Measurements from ENCODE around the gene PPP6R3.

The PPP6R3 gene

DNA sequence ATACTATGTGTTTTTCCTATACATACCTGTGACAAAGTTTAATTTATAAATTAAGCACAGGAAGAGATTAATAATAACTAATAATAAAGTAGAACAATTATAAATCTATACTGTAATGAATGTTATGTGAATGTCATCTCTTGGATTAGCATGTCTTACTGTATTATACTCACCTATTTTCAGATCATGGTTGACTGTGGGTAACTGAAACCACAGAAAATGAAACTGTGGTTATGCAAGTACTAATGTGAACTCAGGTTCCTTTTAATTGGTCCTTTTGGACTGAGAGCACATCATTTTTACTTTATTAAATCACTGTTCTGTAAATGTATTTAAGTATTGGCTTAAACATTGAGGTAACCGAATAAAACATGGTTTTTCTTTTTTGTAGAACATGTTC is 108.8 kb downstream of the PPP6R3 start:
- no peak for DNase-seq

DNA sequence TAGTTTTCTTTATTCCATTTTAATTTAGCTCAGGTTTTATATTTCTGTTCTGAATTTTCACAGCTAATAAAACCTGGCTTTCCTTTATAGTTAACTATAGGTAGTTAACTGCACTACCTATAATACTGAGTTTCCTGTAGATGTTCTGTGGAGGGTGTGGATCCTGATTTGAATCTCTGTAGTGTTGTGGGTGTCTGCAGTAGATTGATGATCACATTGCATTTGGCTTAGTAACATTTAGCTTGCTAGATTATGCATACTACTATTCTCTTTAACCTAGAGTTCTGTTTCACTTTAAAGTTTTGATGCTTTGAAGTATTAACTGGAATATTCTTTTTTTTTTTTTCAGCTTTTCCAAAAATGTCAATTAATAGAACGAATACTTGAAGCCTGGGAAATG is 110.1 kb downstream of the PPP6R3 start:
- DNase-seq: no peak

DNA sequence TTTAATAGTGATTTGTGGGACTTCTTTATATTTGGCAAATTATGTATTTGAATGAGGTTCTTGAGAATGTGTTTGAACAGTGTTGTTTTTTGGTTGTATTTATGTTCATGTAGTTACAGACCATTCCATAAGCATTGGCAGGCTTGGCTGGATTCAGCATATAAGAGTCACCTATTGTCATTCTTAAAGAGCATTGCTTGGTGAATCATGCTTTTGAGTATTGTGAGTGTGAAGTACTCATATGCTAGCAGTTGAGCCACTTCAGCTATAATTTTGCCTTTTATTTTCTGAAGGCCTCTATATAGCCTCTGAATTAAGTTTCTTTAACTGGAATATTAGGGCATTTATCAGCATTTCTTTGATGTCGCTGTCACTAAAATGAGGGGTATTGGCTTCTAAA is 113.8 kb downstream of the PPP6R3 start:
- no peak for DNase-seq

DNA sequence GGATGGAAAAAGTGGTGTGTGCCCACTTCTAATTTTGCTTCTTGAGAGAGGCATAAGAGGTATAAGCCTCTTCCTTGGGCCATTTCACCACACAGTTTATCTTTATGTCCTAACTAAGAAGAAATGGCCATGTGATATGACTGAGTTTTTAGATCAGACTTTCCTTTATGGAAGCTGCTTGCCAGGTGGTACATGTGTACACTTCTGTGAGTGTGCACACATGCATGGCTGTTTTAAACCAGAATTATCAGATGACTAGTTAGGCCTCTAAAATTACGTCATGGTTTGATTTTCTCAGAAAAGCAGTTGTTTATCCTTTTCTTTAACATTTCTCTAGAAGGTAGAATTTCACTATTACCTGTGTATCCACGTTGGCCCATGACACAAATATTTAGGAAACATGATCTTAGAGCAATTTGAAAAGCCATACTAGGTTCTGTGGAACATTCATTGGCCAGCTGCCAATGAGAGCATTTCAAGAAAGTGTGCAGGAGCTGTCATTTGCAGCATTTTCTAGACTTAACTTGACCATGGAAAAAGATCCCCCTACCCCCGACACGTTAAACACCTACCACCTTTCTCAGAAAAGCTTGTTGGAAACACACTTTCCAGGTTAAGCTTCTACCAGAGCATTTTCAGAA is 114.6 kb downstream of the PPP6R3 start:
- DNase-seq: no peak

DNA sequence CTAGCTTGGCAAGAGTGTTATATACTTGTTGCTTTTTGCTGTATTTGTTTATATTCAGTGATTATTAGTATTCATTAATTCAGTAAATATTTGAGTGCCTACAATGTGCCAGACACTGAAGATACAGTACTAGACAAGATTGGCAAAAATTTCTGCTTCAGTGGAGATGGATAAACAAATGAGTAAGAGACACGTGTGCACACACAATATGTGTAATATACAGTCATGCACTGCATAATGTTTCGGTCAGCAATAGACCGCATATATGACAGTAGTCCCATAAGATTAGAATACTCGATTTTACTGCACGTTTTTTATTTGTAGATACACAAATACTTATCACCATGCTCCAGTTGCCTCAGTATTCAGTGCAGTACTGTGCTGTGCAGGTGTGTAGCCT is 118.9 kb downstream of the PPP6R3 start:
- no peak for DNase-seq

DNA sequence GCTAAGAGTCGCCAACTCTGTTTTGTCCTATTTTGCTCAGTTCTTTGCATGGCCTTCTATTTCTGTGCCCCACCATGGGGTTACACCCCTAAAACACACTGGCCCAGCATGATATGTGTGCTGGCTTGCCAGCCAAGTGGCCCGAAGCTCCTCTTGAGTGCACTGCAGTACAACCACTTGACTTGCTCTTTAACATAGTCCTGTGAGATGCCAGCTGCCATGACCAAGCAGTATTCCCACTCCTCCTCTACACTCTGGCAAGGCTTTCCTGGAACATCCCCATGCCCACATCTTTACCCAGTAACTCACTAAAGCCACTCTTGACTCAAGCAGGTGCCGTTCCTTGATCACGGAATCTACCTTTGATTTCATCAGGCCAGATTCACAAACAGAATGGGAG is 120.9 kb downstream of the PPP6R3 start:
- no peak for DNase-seq

DNA sequence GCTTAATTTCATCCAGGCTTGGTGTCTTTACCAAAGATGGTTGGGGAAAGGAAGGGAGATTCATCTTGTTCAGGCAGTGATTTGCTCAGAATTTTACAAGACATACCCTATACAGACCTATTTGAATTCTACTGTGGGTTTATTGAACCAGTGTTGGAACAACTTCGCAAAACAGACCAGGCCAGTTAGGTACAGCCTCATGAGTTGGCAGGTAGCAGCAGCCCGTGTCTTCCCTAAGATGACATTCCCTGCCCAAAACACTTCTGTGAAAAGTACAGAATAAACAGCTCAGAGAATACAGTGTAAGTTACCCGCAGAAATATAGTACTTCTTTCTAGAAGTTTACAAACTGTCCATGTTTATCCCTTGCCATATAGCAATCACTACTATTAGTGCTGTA is 121.3 kb downstream of the PPP6R3 start:
- DNase-seq: no peak

DNA sequence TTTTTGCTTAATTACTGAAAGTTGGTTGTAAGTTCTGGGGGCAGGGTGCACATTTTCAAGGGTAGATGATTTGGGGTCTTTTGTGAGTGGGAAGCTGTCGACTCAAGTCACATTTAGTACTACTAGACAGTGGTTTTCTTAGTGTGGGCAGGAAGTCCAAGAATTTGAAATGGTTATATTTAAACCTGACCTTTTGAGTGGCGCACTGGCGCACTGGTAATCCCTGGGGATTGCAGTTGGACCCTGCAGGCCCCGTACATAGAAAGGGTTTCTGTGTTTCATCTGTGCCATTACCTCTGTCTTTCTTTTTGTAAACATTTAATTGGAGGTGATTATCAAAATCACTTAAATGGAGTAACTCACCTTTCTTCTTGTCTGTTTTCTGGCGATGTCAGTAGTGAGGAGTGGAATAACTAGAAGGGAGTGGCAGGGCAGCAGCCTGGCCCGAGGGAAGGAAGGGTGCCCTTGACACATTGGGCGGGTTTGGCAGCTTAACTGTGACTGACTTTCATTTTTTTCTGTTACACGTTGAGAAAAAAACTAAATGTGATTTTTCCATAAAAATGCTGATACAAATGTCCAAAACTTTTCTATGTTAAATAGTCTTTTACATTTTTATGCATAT is 122.0 kb downstream of the PPP6R3 start:
- DNase-seq: no peak

DNA sequence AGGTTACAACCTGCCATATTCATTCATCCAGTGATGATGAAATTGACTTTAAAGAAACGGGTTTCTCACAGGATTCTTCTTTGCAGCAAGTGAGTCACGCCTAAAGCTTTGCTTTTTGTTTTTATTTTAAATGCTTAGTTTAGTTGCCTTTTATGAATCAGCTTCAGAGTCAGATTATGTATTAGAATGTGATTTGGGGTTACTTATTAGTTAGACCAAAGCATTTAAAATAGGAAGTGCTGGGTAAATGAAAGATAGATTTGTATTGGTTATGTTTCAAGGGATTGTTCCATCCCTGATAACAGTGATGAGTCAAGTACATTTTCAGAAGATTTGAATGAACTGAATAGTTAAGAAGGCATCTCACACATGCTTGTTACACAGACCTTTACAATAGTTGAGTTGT is 122.5 kb downstream of the PPP6R3 start:
- no peak for DNase-seq

DNA sequence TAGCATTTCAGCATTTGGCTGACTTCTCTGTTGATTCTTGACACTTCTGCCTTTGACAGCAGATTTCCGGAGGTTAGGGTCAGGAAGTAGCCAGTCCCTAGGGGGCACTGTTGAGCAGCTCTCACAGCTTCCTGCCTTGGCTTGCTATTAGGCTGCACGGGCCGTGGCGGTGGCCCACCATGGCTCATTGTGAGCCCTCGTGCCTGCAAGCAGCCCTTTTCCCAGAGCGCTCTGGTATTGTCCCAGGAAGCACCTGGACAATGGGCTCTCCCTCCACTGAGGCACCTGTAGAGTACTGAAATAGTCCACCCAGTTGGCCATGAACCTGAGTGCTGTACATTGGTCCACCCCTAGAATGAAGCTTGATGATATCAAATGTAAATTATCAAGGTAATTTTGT is 123.5 kb downstream of the PPP6R3 start:
- DNase-seq: no peak

DNA sequence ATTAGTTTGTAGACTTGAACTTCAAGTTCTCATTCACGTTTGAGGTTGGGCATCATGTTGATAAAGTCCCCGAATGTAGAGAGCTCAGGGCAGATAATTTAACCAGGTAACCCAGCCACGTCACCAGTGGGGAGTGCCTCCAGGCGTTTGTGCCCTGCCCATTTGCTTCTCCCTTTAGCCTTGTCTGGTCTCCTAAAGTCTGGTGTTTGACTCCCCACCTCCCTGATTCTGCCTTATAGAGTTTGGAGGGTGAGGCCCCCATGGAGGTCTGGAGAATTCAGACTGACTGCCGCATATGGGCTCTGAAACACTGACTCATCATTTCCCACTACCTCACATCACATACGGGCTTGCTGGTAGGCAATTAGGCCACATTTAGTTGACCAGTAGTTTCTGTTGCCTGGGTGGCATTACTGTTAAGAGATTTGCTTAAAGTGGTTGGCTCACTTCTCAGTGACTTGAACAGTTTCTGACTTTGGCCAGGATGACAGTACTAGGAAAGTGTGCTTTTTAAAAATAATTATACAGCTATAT is 124.5 kb downstream of the PPP6R3 start:
- no peak for DNase-seq

DNA sequence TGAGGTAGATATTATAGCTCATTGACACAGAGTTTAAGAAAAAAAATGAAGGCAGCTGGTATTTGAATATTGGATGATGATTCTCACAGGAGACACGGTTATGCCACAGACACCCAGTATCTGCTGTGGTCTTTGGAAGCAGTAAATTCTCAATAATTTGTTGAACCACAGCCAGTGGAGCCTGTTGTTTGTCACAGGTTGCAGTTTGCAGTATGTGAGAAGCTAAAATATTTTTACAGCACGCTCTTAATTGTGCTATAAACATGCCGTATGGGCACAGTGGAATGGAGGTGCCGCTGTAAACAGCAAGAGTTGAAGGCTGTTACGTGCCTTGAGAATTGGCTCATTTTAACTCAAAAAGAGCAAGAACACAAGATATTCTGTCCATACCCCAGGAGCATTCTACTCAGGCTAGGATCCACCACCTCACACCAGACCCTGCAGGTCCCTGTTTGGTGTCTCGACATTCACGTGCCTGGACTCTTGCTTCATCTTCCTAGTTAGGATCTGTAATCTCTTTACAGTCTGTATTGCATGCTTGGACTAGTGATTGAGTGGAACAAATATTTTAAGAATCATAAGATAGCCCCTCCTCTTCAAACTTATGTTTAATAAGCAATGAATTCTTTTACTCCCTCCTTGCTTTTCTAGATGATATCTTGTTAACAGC is 129.1 kb downstream of the PPP6R3 start:
- DNase-seq: no peak

DNA sequence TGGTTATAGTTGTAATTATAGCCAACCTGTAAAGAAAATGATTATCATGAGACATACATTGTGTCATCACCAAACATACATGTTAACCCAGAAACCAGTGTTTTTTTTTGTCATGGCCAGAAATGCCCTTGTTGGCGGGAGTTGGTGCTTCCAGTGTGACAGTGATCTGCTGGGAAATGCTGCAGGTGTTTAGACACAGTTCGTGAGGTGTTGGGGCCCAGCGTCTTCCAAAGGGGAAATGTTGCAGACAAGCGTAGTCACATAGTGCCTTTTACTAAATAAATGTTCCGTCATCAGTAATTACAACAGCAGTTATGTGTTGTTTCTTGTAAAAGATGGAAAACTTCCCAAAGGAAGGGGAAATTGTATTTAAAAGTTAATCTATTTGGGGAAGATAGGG is 131.2 kb downstream of the PPP6R3 start:
- no peak for DNase-seq

DNA sequence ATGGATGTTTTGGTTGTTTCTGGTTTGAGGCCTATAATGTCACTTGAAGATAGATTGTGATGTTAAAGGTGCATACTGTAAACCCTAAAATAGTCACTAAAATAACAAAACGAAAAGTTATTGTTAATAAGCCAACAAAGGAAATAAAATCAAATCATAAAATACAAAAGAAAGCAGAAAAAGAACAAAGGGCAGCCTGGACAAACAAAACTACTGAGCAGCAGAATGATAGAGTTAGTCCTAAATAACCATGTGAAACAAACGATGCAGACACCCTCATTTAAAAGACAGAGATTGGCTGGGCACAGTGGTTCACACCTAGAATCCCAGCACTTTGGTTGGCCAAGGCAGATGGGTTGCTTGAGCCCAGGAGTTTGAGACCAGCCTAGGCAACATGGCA is 132.9 kb downstream of the PPP6R3 start:
- no peak for DNase-seq

DNA sequence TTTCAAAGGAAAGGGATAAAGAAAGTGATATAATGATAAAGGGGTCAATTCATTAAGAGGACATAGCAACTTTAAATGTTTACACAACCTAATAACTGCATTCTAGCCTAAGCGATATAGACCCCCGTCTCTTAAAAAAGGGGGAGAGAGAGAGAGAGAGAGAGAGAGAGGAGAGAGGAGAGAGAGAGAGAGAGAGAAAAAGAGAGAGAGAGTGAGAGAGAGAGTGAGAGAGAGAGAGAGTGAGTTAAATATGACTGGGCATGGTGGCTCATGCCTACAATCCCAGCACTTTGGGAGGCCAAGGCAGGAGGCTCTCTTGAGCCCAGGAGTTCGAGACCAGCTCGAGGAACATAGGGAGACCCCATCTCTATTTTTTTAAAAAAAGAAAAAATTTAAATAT is 133.6 kb downstream of the PPP6R3 start:
- no peak for DNase-seq

DNA sequence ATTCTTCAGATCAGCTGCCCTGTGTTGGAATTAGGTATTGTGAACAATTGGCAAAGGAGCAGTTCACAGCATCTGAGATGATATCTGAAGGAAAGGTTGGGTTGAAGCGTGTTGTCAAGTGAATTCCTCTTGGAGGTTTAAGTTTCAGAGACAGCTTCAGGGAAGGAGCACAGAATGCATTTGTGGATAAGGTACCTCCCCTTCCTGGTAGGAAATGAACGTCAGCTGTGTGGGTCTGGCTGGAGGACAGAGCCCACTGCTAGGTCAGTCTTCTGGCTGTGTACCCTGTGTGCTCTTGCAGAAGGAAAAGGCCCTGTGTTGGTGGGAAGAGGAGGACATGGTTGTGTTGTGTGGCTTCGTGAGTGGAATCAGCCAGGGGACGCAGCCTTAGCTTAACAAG is 135.7 kb downstream of the PPP6R3 start:
- DNase-seq: no peak

DNA sequence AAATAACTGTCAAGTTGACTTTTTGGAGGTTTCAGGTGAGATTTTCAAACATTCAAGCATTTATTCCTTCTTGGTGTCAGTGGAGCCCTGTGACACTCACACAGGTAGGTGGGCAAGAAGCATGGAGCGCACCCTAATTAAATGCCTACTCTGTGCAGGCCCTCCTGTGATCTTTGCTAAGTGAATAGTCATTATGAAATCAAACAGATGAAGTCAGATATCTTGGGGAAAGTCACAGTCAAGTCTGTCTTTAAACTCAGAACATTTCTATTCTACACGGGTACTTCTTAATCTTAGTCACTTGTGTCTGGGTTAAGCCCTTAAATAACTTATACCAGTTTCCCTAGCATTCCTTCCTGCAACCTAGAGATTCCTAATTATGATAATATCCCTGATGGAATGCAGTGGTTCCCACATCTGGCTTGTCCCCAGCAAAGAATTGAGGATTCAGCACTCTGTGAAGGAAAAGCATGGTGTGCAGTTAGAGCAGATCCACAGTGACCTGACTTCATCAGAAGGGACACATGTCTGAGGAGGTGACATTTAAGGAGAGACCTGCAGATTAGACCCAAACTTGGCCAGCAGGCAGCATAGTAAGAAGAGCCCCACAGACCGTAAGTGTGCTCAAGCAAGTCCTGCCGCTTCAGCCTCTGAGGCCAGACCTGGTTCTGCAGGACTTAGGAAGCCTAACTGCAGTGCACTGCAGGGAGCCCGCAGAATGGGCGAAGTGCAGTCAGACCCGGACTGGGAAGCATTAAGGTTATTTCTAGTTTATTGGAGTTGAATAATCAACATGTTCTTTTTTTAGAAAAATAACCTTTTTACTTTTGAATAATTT is 138.5 kb downstream of the PPP6R3 start:
- DNase-seq: no peak

DNA sequence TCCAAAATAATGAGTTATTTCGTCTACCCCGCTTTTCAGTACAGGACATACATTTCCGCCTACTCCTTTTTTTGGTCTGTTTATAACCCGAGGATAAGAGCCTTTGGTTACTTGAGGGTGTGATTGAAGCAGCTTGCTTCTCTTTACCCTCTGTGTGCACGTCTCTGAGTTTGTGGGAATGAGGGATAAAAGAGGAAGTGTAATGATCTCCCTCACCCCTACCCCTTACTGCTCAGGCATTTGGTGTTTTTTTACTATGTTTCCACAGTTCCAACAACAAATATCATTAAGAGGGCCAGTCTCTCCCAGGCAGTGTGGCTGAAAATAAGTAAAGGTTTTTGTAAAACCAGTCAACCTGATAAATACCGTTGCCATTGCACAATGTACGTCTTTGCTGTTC is 140.6 kb downstream of the PPP6R3 start:
- DNase-seq: no peak

DNA sequence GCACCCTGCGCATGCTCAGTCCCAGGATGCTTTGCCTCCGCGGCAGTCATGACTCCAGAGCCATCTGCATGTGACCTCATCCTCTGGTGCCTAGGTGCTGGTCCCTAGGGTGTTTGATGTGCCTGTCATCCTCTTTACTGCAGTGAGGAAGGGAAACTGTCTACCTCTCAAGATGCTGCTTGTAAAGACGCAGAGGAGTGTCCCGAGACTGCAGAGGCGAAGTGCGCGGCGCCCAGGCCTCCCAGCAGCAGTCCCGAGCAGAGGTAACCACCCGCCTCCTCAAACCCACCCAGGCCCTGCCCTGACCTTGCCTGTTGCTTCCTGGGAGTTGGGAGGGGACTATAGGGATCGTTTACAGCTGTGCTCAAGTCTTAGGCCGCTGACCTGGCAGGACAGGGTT is 149.2 kb downstream of the PPP6R3 start:
- no peak for DNase-seq

DNA sequence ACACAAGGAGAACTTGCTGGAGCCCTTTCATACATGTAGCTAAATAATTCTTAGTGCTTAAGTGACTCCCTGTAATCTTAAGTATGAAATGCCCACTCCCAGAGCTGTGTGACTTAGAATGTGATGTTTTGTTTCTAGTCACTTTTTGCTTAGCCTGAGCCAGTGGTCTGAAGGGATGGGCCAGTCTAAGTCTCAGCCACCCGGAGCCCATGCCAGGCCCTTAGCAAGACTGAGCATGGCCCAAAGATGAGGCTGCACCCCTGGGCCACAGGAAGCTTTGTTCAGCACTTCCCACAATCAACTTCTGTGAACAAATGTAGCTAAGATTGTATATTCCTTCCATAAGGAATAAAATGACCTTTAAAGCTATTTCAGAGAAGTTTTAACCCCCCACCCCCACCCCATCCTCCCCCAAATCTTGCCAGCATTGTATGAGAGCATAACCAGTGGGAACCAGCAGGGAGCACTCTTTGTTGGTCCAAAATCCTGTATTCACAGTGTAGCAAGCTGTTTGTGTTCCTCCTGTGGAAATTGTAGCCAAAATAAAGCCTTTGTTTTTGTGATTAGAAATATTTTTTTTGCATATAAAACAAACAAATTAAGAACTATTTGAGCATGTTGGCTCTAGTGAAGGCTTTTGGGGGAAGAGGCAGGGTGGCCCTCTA is 150.0 kb downstream of the PPP6R3 start:
- no peak for DNase-seq

DNA sequence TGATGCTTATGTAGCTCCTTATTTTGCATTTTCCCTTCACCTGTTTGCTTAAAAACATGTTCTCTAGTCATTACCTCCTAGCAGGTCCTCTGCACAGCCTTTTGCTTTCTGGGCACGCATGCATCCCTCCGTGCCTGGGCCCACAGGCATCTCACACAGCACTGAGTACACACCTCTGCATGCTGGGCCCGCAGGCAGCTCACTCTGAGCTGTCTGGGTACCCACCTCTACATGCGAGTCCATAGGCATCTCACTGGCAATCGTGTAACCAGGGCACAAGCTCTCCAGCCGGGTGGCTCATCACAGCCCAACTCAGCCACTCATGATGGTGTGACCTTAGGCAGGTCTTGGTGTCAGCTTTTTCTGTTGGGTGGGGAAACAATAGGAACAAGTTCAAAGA is 155.1 kb downstream of the PPP6R3 start:
- DNase-seq: no peak

DNA sequence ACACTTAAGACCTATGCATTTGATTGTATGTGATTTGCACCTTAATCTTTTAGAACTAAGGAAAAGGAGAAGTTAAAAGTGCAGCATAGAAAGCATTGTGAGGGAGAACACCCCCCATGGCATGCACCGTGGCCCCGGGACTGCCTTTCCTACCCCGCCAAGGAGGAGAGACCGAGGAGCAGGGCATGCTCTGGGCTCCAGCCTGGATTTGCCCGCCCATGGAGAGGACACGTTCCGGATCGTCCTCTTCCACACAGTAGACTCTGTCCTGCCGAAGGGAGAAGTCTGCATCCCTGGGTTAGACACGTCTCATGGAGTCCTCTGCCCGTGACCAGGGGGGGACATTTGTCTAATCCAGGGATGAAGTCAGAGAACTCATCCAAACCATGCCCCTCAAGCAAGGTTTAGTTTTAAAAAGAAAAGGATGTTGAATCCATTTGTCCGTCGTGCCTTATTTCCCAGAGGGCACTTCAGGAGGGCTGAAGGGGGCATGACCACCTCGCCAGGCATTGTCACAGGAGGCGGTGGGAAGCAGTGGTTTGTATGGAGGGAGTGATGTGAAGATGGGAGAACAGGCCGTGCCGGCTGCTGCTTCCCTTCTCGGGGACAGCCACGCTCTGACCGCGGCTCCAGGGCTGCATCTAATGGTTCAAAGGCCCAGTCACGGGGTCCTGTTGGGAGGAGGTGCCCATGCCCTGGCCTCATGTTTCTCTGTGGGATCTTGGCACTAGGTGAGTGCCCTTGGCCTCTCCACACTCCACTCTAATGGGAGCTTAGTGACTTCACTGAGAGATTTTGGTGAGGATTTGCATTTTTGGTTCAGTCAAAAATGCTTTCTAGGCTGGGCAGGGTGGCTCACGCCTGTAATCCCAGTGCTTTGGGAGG is 157.6 kb downstream of the PPP6R3 start:
- no peak for DNase-seq

All from NCI-H446 treated with DMSO at 0.1 percent for 48 hours (cell line).